HG02610 (cell line): ENCODE data around the gene SH2B3.
"Not testable (repeated sequence)": the region's sequence is repeated elsewhere in the genome, so short reads cannot be mapped to it uniquely, and the experiment has no call there.

Source experiments
- ATAC-seq: cut with Tn5 transposase; IDR thresholded peaks from one replicate; pipeline ENCODE4 v1.9.1; 2021; ENCODE audit warnings: mild to moderate bottlenecking, moderate library complexity; ENCODE audit not compliant: unreplicated experiment

Gene SH2B3

DNA sequence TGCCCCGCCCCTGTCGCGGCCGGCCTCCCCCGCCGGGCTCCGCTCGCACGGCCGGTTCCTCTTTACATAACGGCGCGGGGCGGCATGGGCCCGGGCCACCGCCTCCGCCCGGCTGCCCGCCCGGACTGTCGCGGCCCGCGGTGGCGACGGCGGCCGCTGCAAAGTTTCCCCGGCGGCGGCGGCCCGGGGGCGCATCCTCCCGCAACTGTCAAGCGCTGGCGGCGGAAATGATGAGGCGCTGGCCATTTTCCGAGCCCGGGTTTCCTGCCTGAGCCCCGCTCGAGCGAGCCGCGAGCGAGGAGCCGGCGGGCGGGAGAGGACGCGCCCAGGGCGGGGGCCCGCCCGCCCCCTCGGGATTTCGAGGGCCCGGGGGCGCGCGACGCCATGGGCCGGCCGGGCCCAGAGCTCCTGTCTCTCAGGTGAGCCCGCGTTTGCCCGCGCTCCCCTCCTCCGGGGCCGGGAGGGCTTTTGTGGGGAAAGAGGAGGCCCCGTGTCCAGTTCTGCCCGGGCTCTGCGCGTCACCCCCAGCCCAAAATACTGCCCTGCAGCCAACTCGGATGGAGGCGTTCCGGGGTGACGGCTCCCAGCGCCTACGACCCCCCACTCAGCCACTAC is at the start of gene SH2B3:
Gene SH2B3, plus strand, starts transcription at position 65 of the 615 bp plus-strand sequence. CDS start 12,223 bp downstream, outside the sequence.
- ATAC-seq, result peak; percentile 5

DNA sequence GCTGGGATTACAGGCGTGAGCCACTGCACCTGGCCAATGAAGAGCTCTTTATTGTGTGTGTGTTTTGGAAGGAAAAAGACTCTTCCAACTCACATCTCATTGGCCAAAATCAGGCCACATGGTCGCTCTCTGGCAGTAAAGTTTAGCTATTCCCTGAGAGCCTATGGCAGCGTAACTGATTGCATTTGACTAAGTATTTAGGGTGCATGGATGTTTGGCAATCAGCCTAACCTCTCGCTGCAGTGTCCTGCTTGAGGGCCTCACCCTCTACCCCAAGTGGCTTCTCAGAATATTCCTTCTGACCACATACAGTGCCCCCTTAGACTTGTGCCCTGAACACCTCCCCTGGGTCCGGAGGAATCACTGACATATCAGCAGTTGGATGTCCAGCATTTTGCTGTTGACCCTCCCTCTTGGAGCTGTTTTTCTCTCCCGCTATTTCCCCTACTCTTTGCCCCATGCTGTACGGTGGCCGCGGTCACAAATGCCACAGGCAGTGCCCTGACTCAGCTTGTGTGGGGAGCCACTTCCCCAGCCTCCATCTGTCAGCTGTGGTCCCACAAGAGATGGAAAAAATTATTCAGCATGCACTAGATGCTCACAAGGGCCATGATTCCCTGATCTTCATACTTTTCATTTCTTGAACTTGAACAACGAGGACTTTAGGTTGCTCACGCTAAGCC is 46.4 kb upstream of the SH2B3 start:
- no peak for ATAC-seq

DNA sequence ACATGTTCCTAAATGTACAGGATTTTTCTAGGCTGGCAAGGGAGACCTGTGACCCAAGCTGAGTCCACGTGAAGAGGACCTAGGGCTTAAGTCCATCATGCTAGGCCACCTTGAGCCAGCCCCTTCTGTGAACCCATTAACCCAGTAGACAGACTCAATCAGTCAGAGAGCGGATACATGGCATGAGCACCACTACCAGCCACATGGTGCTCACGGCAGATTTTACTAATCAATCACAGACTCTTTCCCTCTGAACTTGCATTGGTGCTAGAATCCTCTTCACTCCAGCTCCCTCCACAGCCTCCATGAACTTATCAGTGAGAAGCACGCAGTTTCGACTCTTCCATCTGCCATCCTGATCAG is 45.8 kb upstream of the SH2B3 start:
- ATAC-seq, result no peak

DNA sequence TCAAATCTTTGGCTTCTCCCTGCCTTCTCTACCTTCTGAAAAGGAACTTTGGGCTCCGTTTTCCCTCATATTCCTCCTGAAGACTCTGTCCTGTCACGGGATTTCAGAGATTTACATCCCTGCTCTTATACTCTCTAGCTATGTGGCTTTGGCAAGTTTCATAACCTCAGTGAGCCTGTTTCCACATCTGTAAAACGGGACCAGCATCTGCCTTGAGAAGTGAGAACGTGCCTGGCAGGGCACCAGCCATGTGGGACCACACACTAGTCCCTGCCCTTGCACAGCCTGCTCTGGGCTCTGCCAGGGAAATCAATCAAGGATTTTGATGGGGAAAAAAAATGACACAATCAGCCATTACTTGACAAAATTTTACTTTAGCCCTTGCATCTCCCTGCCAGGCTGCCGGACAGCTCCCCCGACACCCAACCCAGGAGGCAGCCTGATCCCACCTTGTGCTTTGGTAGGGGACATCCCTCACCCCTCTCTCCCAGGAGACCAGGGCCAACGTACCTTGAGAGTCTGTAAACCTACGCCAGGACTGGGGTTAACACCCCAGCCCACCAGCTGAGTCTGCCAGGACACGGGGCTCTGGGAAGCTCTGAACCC is 45.3 kb upstream of the SH2B3 start:
- ATAC-seq, result no peak

DNA sequence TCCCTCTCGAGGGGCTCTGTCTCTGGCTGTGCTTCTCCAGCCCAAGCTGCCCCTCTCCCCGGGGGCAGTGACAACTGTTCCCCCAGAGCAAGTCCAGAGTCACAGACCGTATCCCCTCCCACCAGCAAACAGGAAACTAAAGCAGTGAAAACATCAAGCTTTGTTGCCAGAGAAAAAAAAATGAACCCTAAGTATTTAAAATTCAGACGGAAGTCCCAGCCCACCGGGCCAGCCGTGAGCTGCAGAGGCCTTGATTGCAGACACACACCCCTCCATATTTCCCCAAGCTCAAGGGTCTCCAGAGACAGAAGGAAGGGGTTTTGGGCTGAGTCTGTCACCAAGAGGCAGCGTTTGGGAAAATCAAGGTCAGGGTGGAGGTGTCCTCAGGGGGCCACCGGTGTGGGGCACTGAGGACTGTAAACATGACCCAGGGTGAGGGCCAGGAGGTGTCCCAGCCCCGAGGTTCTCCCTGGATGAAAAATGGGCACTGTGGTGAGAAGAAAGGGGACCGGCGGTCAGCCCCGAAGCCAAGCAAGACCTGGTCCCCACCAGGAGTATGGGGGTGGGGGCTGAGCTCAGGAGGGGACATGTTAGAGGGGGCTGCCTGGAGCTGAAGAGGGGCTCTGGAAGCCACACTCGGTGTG is 44.5 kb upstream of the SH2B3 start:
- ATAC-seq, result no peak

DNA sequence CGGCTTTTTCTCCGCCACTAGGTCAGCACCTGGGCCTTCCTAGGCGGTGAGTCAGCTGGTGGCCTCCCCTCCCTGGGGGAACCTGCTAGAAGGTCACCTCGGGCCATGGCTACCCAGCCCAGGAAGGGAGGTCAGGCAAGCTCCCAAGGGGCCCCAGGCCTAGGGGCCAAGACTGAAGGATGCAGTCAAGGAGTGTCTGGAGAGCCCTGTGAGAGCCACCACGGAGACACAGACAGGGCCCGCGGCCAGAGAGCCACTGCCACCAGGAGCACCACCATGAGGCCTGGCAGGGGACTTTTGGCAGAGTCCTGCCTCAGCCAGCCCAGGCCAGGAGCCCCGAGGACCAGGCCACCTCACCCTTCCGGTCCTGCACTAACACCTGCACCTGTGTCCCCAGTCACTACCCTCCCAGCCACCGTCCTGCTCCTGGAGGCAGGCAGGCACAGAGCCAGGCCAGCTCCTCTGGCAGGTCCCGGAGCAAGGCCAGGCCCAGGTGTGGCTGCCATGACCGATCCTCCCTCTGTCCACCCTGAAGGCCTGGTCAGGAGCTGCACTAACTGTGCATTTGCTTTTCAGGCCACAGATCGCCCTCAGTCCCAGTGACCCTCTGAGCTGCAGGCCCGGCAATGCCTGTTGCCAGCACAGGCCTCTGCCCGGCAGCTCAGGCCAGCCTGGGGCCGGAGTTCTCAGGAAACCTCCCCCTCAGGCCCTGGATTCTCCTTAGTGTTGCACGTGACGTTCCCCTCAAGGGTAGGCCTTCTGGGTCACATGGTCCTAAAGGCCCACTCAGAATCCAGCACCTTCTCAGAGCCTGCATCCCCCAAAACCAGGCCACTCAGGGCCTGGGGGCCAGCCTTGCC is 43.8 kb upstream of the SH2B3 start:
- no peak for ATAC-seq

DNA sequence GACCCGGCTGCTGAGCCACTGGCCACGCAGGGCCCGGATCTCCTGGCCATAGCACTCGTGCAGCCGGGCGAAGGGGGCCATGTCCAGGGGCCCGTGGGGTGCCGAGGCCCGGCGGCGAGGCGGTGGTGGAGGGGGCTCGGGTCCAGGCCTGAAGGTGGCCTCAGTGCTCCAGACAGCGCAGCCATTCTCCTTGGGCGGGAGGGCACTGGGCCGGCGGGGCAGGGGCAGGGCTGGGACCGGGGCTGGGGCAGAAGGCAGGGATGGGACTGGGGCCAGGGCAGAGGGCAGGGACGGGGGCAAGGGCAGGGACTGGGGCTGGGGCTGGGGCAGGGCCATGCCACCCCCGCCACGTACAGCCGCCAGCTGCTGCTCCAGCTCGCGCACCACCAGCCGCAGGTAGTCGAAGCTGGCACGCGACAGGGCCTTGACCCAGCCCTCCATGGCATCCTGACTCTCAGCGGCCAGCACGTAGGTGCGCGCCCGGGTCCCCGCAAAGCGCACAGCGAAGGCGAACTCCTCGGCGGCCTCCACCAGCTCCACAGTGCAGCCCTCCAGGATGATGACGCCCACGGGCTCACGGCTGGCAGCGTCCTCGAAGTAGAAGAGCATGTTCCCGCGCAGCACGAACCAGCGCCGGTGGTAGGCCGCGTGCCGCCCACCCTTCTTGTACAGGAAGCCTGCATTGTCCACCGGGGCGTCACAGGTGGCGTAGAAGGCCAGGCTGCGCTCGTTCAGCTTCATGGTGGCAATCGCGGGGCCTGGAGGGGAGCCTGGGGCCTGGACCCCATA is 42.8 kb upstream of the SH2B3 start:
- no peak for ATAC-seq

DNA sequence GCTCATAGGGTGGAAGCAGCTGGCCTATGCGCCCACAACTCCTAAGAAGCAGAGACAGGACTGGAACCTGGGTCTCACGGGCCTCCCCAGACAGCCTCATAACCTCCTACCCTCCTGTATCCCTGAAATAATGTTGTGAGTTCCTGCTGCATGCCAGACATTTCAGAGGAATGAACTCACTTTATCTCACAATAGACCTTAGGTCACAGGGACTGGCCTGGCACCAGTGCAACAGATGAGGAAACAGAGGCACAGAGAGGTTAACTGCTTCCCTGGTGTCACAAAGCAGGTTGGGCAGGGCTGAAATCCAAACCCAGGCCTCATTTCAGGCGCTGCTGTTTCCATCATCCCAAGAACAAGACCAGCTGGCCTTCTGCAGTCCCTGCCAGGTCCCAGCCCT is 42.1 kb upstream of the SH2B3 start:
- no peak for ATAC-seq

DNA sequence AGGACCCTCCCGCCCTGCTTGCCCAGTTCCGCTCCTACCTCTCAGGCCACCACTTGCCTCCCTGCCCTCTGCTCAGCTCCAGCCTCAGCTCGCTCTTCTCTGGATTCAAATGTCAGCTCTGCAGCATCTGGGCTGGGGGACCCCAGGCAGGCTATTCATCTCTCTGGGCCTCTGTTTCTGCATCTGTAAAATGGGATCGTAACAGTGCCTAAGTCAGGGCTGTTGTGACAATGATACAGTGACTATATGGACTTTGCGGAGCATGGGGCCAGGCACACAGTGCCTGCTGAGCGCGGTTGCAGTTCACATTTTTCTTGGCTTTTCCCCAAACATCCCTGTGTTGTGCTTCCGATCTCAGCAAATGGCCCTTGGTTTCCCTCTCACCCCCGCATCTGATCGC is 39.6 kb upstream of the SH2B3 start:
- ATAC-seq, result no peak

DNA sequence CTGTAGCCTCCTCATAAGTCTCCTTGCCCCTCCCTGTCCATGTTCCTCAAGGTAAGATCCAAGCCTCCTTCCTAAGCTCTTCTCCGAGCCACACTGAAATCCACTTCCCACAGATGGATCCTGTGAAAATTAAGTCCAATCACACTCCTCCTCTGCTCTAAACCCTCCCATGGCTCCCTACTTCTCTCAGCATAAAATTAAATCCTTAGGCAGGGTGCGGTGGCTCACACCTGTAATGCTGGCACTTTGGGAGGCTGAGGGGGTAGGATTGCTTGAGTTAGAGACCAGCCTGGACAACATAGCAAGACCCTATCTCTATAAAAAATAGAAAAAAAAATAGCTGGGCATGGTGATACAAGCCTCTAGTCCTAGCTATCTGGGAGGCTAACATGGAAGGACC is 39.1 kb upstream of the SH2B3 start:
- ATAC-seq, result no peak

DNA sequence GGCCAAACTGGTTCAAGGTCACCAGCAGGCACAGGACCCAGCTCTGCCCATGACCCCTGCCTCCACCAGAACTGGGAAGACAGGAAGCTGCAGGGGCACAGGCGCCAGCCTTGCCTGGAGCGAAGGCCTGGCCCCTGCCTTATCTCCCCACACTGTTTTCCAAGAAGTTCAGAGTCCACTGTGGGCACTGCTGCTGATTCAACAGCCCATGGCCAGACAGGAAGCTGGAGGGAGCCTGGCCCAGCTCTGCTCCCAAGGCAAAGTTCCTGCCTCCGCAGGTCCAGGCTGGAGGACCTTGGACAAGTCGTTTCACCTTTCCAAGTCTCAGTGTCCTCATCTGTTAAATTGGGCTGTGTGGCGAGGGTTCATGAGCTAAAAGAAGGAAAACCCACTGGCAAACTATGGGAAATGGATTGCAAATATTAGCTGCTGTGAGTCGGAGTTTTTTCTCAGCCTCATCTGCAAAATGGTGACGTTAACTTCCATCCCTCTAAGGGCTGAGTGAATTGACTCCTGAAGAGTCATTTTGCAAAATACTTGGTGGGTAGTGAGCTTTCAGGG is 38.0 kb upstream of the SH2B3 start:
- ATAC-seq, result no peak

DNA sequence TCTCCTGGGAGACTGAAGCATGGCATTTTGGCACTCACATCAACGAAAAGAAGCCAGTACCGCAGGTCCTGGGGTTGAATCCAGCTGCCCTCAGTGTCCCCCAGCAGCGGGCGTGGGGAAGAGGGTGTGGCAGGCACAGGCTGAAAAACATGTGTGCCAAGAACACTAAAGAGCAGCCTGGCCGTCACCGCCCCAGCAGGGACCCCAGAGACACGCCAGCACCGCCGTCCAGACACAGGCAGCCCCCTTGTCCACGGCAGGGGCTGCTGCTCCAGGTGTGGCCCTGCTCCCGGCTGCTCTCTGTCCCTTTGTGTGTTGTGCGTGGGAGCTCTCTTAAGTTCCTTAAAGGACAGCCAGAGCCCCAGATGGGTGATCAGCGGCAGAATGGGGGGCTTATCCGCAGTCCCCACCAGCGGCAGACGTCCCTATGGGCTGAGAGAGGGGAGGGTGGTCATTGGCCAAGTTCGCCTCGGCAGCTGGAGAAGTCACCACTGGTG is 37.4 kb upstream of the SH2B3 start:
- peak; percentile 9 for ATAC-seq

DNA sequence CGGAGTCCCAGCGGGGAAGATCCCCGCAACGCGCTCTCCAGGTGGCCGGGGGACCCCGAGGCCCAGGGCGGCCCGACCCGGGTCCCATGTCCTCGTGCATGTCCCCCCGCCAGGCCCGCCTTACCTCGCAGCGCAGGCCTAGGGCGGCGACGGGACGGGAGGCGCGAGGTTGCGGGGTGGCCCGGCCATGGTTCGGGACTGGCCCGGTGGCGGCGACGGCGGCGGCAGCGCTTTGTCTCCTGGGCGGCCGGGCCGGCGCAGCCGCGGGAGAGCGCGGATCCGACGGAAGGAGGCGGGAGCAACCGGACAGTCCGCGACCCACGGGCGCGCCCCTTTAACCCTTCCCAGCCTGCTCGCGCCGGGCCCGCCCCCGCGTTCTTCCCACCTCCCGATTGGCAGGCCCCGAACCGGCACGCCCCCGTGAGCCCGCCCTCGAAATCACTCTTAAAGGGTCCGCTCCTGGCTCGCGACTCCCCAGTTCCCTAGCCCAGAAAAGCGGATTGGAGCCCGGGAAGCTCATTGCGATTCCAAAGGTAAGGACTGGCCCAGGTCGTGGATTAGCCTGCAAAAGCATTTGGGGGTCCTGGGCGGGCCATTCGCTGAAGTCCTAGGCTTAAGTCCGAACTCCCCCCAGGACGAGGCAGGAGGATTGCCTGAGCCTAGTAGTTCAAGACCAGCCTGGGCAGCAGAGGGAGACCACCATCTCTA is 36.8 kb upstream of the SH2B3 start, which contains the start of gene PHETA1:
Gene PHETA1, minus strand, starts transcription at position 308 of the 708 bp plus-strand sequence. CDS start 5,668 bp downstream, outside the sequence.
- ATAC-seq, result peak; percentile 94

DNA sequence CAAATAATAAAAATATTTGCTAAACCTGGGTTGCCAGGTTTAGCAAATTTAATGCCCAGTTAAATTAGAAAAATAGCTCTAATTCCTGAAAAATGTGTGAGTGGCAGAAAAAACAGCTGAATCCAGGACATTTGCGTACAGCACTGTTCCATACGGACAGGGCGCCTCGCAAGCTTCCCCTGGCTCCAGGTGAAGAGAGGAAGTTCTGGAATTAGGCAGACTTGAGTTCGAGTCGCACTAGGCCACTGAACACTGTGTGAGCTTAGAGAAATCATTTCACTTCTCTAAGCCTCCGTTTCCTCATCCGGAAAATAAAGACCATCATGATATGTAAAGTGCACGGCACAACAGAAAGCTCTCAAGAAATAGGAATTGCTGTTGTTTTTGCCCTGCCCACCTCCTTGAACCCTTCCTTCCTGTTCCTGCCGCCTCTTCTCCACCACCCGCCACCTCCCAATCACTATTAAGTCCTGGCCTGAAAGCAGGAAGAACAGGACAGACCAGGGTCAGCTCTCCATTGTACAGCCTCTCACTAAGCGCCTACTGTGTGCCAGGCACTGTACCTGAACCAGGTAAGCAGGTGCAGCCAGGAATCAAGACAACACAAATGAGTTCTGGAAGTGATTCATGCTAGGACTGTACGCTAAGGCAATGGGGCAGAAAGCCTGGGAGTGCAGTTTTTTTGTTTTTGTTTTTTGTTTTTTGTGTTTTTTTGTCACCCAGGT is 36.1 kb upstream of the SH2B3 start:
- no peak for ATAC-seq

DNA sequence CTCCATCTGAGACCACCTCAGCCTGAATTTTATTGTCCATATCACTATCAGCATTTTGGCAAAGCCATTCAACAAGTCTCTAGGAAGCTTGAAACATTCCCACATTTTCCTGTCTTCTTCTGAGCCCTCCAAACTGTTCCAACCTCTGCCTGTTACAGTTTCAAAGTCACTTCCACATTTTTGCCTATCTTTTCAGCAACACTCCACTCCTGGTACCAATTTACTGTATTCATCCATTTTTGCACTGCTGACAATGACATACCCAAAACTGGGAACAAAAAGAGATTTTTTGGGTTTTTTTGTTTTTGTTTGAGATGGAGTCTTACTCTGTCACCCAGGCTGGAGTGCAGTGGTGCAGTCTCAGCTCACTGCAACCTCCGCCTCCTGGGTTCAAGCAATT is 32.5 kb upstream of the SH2B3 start:
- ATAC-seq, result not testable (repeated sequence)

DNA sequence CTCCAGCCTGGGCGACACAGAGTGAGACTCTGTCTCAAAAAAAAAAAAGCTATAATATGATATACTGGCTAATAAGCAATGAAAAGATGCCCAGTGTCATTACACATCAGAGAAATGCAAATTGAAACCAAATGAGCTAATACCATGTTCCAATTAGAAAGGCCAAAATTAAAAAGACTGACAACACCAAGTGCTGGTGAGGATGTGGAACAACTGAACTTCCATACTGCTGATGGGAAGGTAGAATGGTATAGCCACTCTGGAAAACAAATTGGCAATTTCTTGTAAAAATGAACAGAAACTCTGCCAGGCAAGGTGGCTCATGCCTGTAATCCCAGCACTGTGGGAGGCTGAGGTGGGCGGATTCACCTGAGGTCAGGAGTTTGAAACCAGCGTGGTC is 28.3 kb upstream of the SH2B3 start:
- ATAC-seq, result no peak

DNA sequence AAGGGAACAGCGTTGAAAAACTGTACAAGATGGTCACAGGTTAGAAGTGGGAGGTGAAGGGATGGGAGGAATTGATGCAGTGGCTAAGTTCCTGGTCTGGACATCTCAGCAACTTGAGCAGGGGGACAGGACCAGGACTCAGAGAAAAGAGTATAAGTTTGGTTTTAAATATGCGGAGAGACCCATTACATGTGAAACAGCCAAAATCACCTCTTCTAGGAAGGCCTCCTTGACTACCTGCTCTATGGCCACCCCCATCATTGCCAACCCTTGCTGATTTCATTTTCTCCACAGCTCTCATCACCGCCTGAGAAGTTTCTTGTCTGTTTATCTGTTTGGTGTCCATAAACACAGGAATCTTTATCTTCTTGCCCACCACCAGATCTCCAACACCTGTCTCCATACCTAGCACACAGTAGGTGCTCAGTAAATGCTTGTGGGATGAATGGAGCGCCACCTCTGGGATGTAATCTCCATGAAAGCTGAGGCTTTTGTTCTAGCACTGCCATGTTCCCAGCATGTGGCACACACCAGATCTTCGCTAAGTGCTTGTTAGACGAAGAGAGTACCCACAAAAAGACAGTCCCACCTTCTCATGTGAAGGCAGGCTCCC is 25.7 kb upstream of the SH2B3 start:
- no peak for ATAC-seq

DNA sequence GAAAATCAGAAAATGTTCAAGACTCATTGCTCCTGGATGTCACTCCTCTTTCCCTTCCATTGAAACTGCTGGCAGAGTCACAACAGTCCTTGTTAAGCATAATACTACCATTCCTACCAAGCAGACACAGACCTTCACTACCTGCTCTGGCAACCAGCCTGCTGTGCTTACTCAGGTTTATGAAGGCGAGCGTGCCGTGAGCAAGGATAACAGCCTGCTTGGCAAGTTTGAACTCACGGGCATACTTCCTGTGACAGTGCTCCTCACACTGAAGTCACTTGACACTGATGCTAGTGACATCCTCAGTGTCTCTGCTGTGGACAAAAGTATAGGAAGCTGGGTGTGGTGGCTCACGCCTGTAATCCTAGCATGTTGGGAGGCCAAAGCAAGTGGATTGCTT is 21.1 kb upstream of the SH2B3 start:
- ATAC-seq, result no peak
